NCI-H510A (cell line): ENCODE data around the gene FMO3.

ENCODE experiments used
- DNase-seq: peaks from one replicate; lab custom pipeline; 2025; lab: John Stamatoyannopoulos, UW

FMO3 gene

DNA sequence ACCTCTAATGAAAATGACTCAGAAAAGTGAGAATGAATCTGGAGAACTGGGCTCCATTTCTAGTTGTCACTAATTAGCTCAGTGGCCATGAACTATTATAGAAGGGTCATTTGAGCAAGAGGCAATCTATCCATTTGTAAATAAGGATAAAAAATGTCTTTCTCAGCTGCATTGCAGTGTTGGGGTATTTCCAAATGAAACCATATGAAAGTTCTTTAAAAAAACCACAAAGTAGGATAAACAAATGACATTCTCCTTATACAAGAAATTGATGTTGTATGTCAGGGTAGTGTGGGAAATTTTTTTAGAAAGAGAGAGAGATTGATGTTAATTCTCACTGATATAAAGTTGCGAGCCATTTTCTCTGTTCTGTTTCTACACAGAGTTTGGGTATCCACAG lies 26.0 kb downstream of the FMO3 start:
- no peak for DNase-seq

- DNase-seq: no peak
These were observed 26.4 kb downstream of the FMO3 start for GRCh38 chr1:171117085-171117484.

DNA sequence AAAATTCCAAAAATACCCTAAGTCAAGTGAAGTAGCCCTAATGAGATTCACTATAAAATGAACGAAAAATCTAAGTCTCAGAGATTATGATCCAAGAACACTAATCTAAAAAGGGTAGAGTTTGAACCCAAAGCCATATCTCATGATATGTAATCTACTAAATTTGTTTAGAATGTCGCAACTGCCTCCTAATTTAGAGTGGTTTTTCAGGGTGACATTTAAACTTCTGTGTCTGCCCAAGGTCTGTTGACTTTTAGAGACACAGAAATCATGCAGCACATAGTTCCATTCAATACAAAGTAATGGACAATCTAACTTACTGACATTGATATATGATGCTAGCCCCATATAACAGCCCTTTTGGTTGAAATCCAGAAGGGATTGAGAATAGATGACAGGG lies 28.9 kb downstream of the FMO3 start:
- DNase-seq: no peak

DNA sequence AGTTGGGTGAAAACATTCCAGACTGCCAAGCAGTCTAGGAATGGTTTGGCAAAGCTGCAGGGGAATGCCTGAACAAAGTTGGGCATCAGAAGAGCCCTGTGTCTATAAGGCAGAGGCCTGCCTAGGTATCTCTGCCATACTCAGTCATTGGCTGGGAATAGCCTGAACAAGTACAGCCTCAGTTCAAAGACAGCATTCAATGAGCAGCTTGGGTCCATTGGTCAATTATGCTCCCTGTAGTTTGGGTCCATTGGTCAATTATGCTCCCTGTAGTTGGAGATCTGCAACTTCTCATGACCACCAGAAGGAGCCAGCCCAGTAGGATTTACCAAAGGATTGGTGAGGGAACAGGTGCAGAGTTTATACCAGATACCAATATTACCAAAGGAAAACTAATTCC lies 31.6 kb downstream of the FMO3 start:
- no peak for DNase-seq

DNA sequence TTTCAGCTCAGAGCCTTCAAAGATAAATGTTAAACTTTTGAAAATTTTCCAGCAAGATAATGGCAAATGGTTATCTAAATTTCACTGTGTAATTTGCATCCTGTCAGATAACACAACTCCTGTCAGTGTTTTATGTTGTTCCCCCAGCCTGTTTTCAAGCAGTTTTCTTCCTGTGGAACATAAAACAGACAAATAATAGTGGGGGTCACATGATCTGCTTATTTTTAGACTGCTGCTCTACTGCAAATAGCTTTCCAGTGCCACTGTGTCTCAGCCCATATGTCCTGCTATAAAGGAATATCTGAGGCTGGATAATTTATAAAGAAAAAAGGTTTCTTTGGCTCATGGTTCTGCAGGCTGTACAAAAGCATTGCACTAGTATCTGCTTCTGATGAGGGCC lies 32.2 kb downstream of the FMO3 start:
- no peak for DNase-seq

GRCh38 chr1:171126504-171126903 lies 35.8 kb downstream of the FMO3 start:
- no peak for DNase-seq

GRCh38 chr1:171127099-171127498 lies 36.4 kb downstream of the FMO3 start:
- DNase-seq: no peak

GRCh38 chr1:171127501-171127900 lies 36.8 kb downstream of the FMO3 start:
- DNase-seq: no peak

- DNase-seq: no peak
These were observed 37.8 kb downstream of the FMO3 start for GRCh38 chr1:171128463-171128862.

GRCh38 chr1:171134204-171134923 lies 43.7 kb downstream of the FMO3 start:
- DNase-seq: no peak

DNA sequence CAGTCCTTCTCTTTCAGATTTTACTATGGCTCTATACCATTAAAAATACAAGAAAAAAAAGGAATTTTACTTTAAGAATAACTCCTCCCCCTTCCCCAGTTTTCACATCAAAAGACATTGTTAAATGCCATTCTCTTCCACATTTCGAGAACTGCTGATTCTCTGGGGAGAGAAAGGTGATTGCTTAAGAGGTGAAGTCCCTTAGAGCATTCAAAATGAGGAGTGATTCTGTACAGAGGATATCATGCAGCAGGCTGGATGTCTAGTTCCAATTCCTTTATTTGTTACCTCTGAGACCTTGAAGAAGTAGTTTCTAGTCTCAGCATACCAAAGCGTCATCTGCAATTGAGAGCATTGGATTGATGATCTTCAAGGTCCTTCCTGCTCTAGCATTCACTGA lies 46.9 kb downstream of the FMO3 start:
- no peak for DNase-seq

GRCh38 chr1:171138980-171139379 lies 48.3 kb downstream of the FMO3 start:
- no peak for DNase-seq

- DNase-seq: peak; percentile 41
These were observed 49.2 kb downstream of the FMO3 start for GRCh38 chr1:171139890-171140289.

GRCh38 chr1:171140401-171140800 lies 49.7 kb downstream of the FMO3 start:
- DNase-seq: no peak

DNA sequence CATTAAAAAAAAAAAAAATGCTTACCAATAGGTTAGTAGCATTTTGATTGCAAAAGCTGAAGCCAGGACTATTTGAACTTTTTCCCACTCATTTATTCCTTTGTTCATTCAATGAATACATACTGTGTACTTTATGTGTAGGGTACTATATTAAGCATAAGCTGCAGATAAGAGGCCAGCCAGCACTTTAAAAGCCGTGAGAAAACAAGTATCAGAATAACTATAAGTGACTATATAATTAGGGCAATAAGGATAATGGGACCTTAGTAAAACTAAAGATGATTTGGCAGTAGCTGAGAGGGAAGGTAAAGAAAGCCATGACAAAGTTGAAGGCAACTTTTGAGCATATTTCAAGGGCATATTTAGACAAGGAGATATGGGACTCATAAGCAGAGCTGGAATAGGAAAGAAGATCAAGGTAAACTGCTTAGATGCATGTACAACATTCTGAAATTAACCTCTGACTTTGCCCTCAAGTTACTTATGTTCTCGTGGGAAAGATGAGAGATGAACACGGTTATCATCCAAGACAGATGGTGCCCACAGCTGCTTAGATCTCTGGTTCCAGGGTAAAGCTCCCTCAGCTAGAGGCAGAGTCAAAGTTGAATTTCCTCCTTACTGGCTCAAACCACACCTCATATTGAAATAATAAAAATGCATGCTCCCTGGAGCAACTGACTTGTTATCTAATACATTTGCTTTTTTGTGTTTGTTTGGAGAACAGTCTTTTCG lies 50.4 kb downstream of the FMO3 start:
- no peak for DNase-seq

DNA sequence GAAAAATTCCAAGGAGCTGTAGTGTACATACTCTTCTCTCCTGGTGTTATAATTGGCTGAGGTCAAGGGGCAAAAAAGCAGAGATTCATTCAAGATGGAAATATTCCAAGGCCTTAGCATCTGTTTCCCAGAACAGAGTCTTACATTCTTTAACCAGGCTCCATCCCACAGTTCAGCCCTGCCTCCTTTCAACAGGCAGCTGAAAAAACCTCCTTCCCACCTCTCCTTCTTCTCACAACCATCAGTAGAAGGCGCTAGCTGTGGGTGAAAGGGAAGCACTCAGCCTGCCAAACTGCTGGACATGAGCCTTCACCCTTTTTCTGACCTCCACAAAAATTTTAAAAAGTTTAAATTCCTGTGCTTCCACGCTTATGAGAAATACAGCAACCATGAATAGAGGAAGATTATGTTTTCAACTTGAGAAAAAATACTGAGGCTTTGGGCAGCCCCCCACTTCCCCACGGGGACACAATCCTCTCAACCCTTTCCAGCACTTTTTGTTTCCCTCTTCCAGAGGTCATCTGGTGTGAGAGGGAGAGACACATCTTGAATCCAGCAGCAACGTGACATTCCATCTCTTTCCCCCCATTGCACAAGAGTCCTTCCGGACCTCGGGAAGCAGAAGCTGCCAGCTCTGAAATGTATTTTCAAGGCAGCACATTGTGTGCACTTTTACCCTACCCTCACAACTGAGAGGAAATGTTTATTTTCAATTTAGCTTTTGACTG lies 51.1 kb downstream of the FMO3 start:
- DNase-seq: no peak

GRCh38 chr1:171142416-171143385 lies 52.0 kb downstream of the FMO3 start:
- peak; percentile 40 for DNase-seq

DNA sequence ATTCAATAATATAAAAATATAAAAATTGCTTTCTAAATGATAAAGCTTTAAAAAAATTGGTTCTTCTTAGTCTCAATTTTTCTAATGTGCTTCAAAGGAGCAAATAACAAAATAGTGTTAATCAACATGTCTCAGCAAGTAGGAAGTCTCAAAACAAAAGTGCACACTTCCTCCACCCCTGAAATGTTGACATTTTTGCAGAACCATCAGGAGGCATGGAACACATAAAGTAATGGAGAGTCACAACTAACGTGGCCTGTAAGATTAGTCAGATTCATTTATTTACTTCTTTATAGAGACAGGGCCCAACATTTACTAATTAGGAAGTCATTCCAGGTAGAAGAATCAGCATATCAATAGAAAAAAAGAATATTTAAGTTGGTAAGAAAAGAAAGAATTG lies 59.5 kb downstream of the FMO3 start:
- DNase-seq: no peak

GRCh38 chr1:171152549-171152948 lies 61.8 kb downstream of the FMO3 start:
- no peak for DNase-seq

- no peak for DNase-seq
These were observed 64.8 kb downstream of the FMO3 start for GRCh38 chr1:171155484-171155883.

DNA sequence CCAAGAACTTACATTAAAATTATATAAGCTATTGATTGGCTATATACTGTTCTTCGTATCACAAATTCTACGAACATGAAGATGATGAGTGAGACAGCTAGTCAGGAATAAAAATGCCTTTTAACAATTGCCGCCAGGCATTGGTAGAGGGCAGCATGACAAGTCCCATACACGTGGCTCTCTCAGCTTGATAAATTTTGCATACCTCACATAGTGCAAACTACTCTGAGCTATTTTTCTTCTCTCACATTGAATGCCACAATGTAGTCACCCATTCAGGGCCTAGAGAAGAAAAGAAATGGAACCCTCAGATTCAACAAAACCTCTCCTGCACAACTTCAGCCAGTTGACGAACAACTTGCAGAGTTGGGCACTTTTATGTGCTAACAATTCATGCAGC lies 67.4 kb downstream of the FMO3 start:
- DNase-seq: no peak

DNA sequence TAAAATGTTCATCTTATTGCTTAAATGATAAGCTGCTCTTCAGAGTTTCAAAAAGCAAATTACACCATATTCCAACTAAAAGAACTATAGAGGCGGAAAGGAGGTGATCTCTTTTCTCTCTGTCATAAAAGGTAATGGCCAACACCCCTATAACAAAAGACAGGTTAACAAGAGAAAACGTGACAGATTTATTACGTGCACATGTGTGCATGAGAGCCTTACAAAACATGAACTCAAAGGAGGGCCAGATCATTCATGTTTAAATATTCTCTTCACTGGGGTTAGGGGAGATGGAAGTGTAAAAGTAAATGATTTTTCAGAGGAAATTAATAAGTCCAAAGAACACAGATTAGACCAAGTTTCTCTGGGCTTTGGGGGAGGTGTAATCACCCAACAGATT lies 67.8 kb downstream of the FMO3 start:
- no peak for DNase-seq
